Activated CD4-positive, alpha-beta T cell treated with anti-CD3 and anti-CD28 coated beads, Interleukin-2, amount 10 ng/mL, durations not matched to agents 7 days and 5 days (primary cell): ENCODE data around the gene F9. TPM values are rescaled to one million over a fixed set of nuclear protein-coding genes. Genes with fewer than 3 reads are reported as not detected.
"Not testable (repeated sequence)": the region's sequence is repeated elsewhere in the genome, so short reads cannot be mapped to it uniquely, and the experiment has no call there.

ENCODE experiments used
- CTCF ChIA-PET: fragments of 350-600 bp; sonication (Branson Sonifier 250); formaldehyde crosslinking; loops from one replicate; lab custom pipeline; 2021; ENCODE audit warnings: antibody characterized with exemption; lab: Charles Lee
- POLR2A ChIA-PET: fragments of 350-600 bp; sonication (Branson Sonifier 250); formaldehyde crosslinking; loops from one replicate; lab custom pipeline; 2021; ENCODE audit warnings: antibody characterized with exemption; lab: Charles Lee
- DNase-seq: peaks from one replicate; pipeline ENCODE4 v3.0.0-alpha.2; 2020
- H3K27ac Mint-ChIP-seq: one replicate; pipeline ENCODE4 v1.8.0; 2021; ENCODE audit warnings: mild to moderate bottlenecking, moderate library complexity, mixed read lengths
- H3K27me3 Mint-ChIP-seq: one replicate; pipeline ENCODE4 v1.8.0; 2021; ENCODE audit warnings: mixed read lengths
- H3K36me3 Mint-ChIP-seq: one replicate; pipeline ENCODE4 v1.8.0; 2021; ENCODE audit warnings: low read depth, mixed read lengths
- H3K4me1 Mint-ChIP-seq: one replicate; pipeline ENCODE4 v1.8.0; 2021; ENCODE audit warnings: mixed read lengths
- H3K4me3 Mint-ChIP-seq: one replicate; pipeline ENCODE4 v1.8.0; 2021; ENCODE audit warnings: mild to moderate bottlenecking, moderate library complexity, mixed read lengths
- H3K9me3 Mint-ChIP-seq: one replicate; pipeline ENCODE4 v1.8.0; 2021; ENCODE audit warnings: mixed read lengths
- total RNA-seq, 2 experiments: library from RNA; stranded (reverse); gene quantifications; one replicate each; pipeline ENCODE4 v1.2.3, GENCODE V29; 2021

Gene F9
- total RNA-seq = not detected

DNA sequence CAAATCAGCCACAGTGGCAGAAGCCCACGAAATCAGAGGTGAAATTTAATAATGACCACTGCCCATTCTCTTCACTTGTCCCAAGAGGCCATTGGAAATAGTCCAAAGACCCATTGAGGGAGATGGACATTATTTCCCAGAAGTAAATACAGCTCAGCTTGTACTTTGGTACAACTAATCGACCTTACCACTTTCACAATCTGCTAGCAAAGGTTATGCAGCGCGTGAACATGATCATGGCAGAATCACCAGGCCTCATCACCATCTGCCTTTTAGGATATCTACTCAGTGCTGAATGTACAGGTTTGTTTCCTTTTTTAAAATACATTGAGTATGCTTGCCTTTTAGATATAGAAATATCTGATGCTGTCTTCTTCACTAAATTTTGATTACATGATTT lies at the start of gene F9:
TSS of gene F9 (plus strand) at position 190 of the 400 bp plus-strand sequence. CDS start at position 216, 26 bp downstream.
- no peak for DNase-seq
- H3K27ac Mint-ChIP-seq = no peak within 1 kb of the TSS
- ChIA-PET CTCF (no interaction called here), POLR2A (no interaction called here)
- H3K27me3 Mint-ChIP-seq = no peaks in the 10 kb centered on the region
- no peaks in the 10 kb centered on the region for H3K9me3 Mint-ChIP-seq
- H3K36me3 Mint-ChIP-seq = no peaks in the 10 kb centered on the region
- H3K4me3 Mint-ChIP-seq = no peak within 1 kb of the TSS
- H3K4me1 Mint-ChIP-seq = no peaks in the 10 kb centered on the region

DNA sequence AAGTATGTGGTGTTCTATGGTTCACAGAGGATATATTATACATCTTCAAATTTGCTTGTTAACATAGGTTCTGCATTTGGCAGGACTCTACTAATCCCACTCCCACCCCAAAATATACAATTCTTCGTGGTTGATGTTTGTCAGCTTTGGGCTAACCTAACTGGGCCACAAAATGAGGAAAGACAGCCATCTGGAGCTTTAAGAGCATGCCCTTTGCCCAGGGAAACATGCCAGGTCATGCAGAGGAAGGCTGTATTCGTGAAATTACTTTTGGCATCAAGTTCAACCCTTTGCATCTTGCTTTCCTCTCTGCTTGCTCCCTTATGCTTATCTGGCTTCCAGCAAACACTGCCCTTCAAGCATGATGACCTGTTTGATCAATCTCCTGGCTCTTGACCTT lies 46.8 kb upstream of the F9 start:
- no peaks in the 10 kb centered on the region for H3K36me3 Mint-ChIP-seq
- H3K9me3 Mint-ChIP-seq = no peaks in the 10 kb centered on the region
- H3K4me1 Mint-ChIP-seq = no peaks in the 10 kb centered on the region
- no peak overlapping the region for H3K27ac Mint-ChIP-seq
- no peak overlapping the region for H3K4me3 Mint-ChIP-seq
- CTCF ChIA-PET = interaction anchor here (0.8 kb wide), 1 partner anchor 14 kb away, joined by 3 read pairs; no protein-coding TSS in a partner anchor
- H3K27me3 Mint-ChIP-seq = no peaks in the 10 kb centered on the region
- POLR2A ChIA-PET = no interaction called here
- DNase-seq = no peak

DNA sequence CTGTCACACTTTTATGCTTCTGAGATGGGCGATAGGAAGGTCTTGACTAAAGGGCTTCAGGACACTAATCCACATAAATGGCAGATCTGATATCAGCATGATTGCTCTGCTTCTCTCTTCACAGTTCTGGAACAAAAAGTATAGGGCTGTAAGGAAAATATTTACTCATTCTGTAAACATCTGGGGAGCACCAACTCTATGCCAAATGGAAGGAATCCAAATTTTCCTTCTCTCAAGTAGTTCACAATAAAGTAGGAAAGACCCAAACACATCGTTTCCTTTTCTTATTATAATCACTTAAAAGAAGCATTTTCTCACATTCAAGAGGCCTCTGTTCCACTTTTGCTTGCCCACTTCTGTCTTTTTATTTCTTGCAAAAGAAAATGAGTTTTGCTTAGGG lies 45.9 kb upstream of the F9 start:
- no peak overlapping the region for H3K27ac Mint-ChIP-seq
- DNase-seq = no peak
- POLR2A ChIA-PET = no interaction called here
- H3K4me3 Mint-ChIP-seq = no peak overlapping the region
- H3K9me3 Mint-ChIP-seq = no peaks in the 10 kb centered on the region
- H3K27me3 Mint-ChIP-seq = no peaks in the 10 kb centered on the region
- CTCF ChIA-PET = no interaction called here
- no peaks in the 10 kb centered on the region for H3K36me3 Mint-ChIP-seq
- H3K4me1 Mint-ChIP-seq = no peaks in the 10 kb centered on the region

DNA sequence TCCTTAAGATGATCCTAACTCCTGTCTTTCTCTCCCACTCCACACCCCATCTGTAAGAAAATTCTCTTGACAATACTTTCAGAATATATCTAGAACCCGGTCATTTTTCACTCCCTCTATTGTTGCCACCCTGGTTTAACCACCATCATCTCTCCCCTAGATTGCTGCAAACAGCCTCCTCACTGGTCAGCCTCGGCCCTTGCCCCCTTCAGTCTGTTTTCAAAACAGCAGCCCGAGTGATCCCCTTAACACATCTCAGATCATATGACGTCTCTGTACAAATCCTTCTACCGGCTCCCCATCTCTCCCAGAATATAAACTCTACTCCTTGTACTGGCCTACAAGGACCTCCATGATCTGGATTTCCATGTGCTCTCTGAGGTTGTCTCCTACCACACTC lies 35.2 kb upstream of the F9 start:
- H3K27me3 Mint-ChIP-seq = no peaks in the 10 kb centered on the region
- H3K9me3 Mint-ChIP-seq = no peaks in the 10 kb centered on the region
- CTCF ChIA-PET = no interaction called here
- POLR2A ChIA-PET = no interaction called here
- no peak overlapping the region for H3K4me3 Mint-ChIP-seq
- no peaks in the 10 kb centered on the region for H3K4me1 Mint-ChIP-seq
- no peak for DNase-seq
- no peak overlapping the region for H3K27ac Mint-ChIP-seq
- H3K36me3 Mint-ChIP-seq = no peaks in the 10 kb centered on the region

DNA sequence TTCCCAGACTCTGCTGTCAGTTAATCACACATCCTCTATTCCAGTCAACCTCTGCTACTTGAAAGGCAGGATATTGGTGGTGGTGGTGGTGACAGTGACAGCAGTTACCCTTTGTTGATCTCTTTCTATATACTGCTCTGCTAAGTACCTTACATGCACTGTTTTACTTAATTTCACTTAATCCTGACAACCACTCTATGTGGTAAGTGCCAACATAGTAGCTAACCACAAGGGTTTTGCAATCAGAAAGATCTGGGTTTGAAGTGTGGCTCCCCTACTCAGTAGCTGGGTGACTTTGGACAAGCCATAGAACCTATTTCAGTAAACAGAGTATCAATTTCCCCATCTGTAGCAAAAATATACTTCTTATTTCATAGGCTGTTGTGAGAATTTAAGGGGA lies 24.2 kb upstream of the F9 start:
- no peak for DNase-seq
- Mint-ChIP-seq H3K4me1 (no peaks in the 10 kb centered on the region), H3K27ac (no peak overlapping the region), H3K36me3 (no peaks in the 10 kb centered on the region), H3K4me3 (no peak overlapping the region), H3K27me3 (no peaks in the 10 kb centered on the region), H3K9me3 (no peaks in the 10 kb centered on the region)
- POLR2A ChIA-PET = no interaction called here
- CTCF ChIA-PET = interaction anchor here (0.9 kb wide), 1 partner anchor 14 kb away, joined by 4 read pairs; no protein-coding TSS in a partner anchor

DNA sequence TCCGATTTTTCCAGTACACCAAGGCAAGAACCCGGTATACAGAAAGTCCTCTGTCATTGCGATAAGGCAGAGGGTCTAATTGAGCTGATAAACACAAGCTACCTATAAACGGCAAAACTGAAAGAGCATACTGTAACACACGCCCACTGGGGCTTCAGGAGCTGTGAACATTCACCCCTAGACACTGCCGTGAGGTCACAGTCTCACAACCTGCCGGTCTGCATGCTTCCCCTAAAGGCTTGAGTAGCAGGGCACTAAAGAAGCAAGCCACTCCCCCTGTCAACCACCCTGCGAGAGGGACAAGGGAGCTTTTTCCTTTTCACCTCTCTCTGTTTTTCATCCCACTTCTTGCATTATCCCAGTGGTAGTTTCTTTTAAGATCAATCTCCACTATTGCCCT lies 22.4 kb upstream of the F9 start:
- Mint-ChIP-seq H3K4me1 (no peaks in the 10 kb centered on the region), H3K9me3 (no peaks in the 10 kb centered on the region), H3K27me3 (no peaks in the 10 kb centered on the region), H3K4me3 (no peak overlapping the region), H3K27ac (no peak overlapping the region), H3K36me3 (no peaks in the 10 kb centered on the region)
- no peak for DNase-seq
- ChIA-PET POLR2A (no interaction called here), CTCF (no interaction called here)

DNA sequence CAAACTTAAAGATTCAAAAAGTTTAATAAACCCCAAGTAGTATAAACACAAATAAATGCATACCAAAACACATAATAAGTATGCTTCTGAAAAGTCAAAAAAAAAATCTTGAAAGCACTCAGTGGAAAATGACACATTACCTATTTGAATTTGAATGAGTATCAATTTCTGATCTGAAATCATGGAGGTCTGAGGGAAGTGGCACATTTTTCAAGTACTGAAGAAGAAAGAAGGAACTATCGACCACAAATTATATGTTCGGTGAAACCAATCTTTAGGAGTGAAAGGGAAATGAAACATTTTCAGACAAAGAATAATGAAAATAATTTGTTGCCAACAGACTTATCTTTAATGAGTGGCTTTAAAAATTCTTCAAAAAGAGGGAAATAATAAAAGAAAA lies 12.1 kb upstream of the F9 start:
- POLR2A ChIA-PET = no interaction called here
- DNase-seq = no peak
- Mint-ChIP-seq H3K27me3 (no peaks in the 10 kb centered on the region), H3K36me3 (no peaks in the 10 kb centered on the region), H3K4me1 (no peaks in the 10 kb centered on the region), H3K4me3 (no peak overlapping the region), H3K27ac (no peak overlapping the region), H3K9me3 (no peaks in the 10 kb centered on the region)
- CTCF ChIA-PET = no interaction called here

DNA sequence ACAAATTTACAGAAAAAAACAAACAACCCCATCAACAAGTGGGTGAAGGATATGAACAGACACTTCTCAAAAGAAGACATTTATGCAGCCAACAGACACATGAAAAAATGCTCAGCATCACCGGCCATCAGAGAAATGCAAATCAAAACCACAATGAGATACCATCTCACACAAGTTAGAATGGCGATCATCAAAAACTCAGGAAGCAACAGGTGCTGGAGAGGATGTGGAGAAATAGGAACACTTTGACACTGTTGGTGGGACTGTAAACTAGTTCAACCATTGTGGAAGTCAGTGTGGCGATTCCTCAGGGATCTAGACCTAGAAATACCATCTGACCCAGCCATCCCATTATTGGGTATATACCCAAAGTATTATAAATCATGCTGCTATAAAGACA lies 1.7 kb upstream of the F9 start:
- H3K4me3 Mint-ChIP-seq, POLR2A ChIA-PET, H3K27me3 Mint-ChIP-seq, H3K9me3 Mint-ChIP-seq, DNase-seq, H3K4me1 Mint-ChIP-seq, H3K36me3 Mint-ChIP-seq, CTCF ChIA-PET, H3K27ac Mint-ChIP-seq: not testable (repeated sequence)

DNA sequence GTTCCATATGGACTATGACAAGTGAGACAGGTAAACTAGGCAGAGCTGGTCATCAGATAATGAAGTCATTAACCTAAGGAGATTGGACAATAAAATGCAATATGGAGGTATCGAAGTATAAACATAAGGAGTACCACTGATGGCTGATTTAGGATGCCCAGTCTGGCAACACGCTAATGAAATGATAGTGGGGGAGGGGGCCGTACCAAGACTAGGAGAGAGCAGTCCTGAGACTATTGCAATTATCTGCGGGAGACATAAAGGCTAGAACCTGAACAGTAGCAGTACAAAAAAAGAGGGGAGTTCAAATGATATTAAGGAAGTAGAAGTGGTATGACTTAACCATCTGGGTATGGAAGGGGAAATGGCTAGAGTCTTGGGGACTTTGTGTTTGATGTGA lies 2.3 kb downstream of the F9 start:
- H3K9me3 Mint-ChIP-seq = no peaks in the 10 kb centered on the region
- CTCF ChIA-PET = no interaction called here
- H3K36me3 Mint-ChIP-seq = no peaks in the 10 kb centered on the region
- no peaks in the 10 kb centered on the region for H3K4me1 Mint-ChIP-seq
- no peaks in the 10 kb centered on the region for H3K27me3 Mint-ChIP-seq
- H3K27ac Mint-ChIP-seq = no peak overlapping the region
- POLR2A ChIA-PET = no interaction called here
- no peak overlapping the region for H3K4me3 Mint-ChIP-seq
- DNase-seq = no peak

DNA sequence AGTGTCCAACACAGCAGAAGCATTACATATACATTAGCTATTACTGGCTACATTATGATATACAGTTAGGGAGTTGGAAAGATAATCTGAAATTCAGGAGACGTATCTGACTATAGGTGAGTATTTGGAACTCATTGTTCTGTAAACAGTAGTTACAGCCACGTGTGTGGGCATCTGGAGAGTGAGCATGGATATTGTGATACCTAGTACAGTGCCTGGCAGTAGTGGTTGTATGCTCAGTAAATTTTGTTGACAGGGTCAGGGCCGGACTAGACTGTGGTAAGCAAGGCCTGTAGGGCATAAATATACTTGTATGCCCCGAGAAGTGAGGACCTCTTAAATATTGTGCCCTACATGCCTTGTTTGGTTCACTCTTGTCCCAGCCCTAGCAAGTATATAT lies 2.9 kb downstream of the F9 start:
- no peaks in the 10 kb centered on the region for H3K27me3 Mint-ChIP-seq
- H3K27ac Mint-ChIP-seq = no peak overlapping the region
- no peak overlapping the region for H3K4me3 Mint-ChIP-seq
- DNase-seq = no peak
- no peaks in the 10 kb centered on the region for H3K36me3 Mint-ChIP-seq
- no peaks in the 10 kb centered on the region for H3K9me3 Mint-ChIP-seq
- CTCF ChIA-PET = no interaction called here
- POLR2A ChIA-PET = no interaction called here
- H3K4me1 Mint-ChIP-seq = no peaks in the 10 kb centered on the region

DNA sequence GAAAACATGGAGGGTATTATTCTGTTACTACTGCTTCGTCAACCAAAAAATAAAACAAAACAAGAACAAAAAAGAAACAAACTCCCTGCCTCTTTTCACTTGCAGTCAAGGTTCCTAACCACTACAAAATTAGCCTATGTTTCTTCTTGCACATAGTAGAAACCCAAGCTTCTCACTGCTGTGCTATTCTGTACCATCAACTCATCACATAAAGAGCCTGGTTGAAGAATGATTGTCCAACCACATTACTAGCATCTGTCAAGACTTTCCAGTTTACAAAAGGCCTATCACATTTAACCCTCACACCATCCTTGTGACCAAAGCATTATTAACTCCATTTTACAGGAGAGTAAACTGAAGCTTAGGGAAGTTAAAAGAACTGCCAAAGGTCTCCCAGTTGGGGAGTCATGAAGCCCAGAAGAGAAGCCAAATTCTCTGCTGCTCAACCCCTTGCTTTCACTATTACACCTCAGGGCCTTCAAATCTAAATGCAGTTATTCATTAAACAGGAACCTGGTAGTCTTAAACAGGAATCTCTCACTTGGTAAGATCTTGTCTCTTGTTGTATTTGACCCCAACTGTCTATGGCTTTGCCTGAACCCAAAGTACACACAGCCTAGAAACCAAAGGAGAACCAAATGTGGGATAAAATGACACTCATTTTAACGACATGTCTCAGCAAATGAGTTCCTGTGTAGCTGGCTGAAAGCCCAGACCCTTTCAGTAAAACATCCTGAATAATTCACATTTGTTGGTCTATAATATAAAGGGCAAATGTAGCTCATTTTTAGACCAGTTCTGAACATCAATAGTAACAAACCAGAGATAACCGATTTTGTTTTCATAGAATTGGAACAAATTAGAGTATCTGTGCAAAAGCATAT lies 8.6 kb downstream of the F9 start:
- H3K4me3 Mint-ChIP-seq = no peak overlapping the region
- no peaks in the 10 kb centered on the region for H3K27me3 Mint-ChIP-seq
- H3K4me1 Mint-ChIP-seq = no peaks in the 10 kb centered on the region
- ChIA-PET POLR2A (no interaction called here), CTCF (no interaction called here)
- no peak overlapping the region for H3K27ac Mint-ChIP-seq
- DNase-seq = no peak
- H3K9me3 Mint-ChIP-seq = no peaks in the 10 kb centered on the region
- no peaks in the 10 kb centered on the region for H3K36me3 Mint-ChIP-seq

DNA sequence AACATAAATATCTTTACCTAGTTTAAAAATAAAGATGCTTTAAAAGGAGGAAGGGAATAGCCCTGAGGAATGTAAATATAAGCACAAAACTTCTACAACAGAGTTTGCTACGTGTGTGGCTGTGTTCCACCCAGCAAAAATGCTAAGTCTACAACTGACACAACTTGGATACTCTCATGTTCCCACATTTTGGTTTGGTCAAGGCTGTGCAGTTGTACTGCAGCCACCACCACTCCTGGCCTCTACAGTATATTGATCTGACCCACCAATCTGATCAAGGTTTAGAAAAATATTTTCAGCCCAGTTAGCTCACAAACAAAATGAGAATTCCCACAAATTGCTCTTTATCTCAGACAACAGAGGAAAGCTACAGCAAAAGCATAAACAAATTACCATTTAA lies 12.1 kb downstream of the F9 start:
- Mint-ChIP-seq H3K9me3 (no peaks in the 10 kb centered on the region), H3K4me1 (no peaks in the 10 kb centered on the region), H3K27ac (no peak overlapping the region), H3K4me3 (no peak overlapping the region), H3K27me3 (no peaks in the 10 kb centered on the region), H3K36me3 (no peaks in the 10 kb centered on the region)
- CTCF ChIA-PET = no interaction called here
- POLR2A ChIA-PET = no interaction called here
- DNase-seq = no peak

DNA sequence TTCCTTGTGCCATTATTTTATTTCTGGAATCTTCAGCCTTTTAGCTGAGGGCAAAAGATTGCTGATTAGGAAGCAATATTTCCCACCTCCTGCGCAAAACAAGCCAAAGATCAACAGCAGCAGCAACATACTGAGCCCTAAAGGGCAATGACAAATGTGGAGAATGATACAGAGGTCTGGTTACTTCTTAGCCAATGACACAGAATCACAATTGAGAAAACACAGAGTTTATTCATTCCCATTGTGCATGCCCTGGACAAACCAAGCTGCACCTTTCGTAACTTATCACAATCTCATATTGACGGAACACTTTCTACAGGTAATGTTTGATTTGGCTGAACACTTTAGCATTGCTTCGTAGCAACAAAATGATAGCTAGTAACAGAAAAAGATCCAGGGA lies 13.4 kb downstream of the F9 start:
- POLR2A ChIA-PET = no interaction called here
- CTCF ChIA-PET = interaction anchor here (0.8 kb wide), 1 partner anchor 207 kb away, joined by 3 read pairs; no protein-coding TSS in a partner anchor

DNA sequence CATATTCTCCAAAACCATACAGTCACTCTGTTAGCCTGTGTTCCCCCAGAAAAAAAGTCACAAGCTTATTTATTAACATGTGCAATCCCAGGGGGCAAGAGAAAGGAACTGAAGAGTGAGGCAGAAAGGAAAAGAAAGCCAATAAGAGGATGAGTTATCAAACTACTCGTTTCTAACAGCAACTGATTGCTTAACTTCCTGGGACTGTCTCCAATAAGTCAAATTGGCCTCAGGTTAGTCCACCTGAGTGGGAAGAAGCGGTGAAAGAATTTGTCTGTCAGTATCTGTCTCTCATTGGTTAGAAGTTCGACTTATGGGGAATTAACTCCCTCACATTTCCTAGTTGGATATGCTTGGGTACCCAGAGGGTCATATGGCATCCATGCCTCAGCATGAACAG lies 14.1 kb downstream of the F9 start:
- H3K27ac Mint-ChIP-seq = no peak overlapping the region
- ChIA-PET CTCF (interaction anchor here (0.5 to 0.8 kb wide), 2 partner anchors 206 to 513 kb away, joined by 3 to 4 read pairs; no protein-coding TSS in a partner anchor), POLR2A (no interaction called here)
- no peaks in the 10 kb centered on the region for H3K36me3 Mint-ChIP-seq
- no peak overlapping the region for H3K4me3 Mint-ChIP-seq
- H3K27me3 Mint-ChIP-seq = no peaks in the 10 kb centered on the region
- H3K4me1 Mint-ChIP-seq = no peaks in the 10 kb centered on the region
- H3K9me3 Mint-ChIP-seq = no peaks in the 10 kb centered on the region
- DNase-seq = no peak

More for the DNA sequence above, 13.4 kb downstream of the F9 start:
- H3K36me3 Mint-ChIP-seq = no peaks in the 10 kb centered on the region
- H3K27me3 Mint-ChIP-seq = no peaks in the 10 kb centered on the region
- no peak overlapping the region for H3K4me3 Mint-ChIP-seq
- H3K4me1 Mint-ChIP-seq = no peaks in the 10 kb centered on the region
- no peak for DNase-seq
- H3K9me3 Mint-ChIP-seq = no peaks in the 10 kb centered on the region
- no peak overlapping the region for H3K27ac Mint-ChIP-seq
